Esophagus squamous epithelium (tissue), 4 donors: Measurements from ENCODE around the gene PSTPIP2.

Source experiments
- CTCF ChIP-seq, 6 experiments: fragments of 450-650 bp in 4 of 6; fragments of 200-600 bp in 2 of 6; sonication (generic) in 2 of 6; IDR thresholded peaks; one replicate each; pipeline ENCODE4 v1.5.1; 2016 to 2019; ENCODE audit warnings: antibody characterized with exemption in 6 of 6, mild to moderate bottlenecking in 4 of 6, moderate library complexity in 4 of 6
- POLR2A ChIP-seq, 4 donors: fragments of 450-650 bp; IDR thresholded peaks; one replicate each; pipeline ENCODE4 v1.6.1; 2017; ENCODE audit warnings: antibody characterized with exemption in 4 of 4, mild to moderate bottlenecking in 4 of 4, moderate library complexity in 3 of 4

GRCh38 chr18:46013484-46014189, 58.4 kb downstream of the PSTPIP2 start:
- TF ChIP-seq CTCF (IDR thresholded peaks at IDR 0.05) = no peak
- no peak for TF ChIP-seq POLR2A (IDR thresholded peaks at IDR 0.05)
